HG02623 (cell line): ENCODE results near the gene VPS39.

ENCODE experiments used
- ATAC-seq: cut with Tn5 transposase; IDR thresholded peaks from one replicate; pipeline ENCODE4 v1.9.1; 2021; ENCODE audit warnings: moderate library complexity; ENCODE audit not compliant: unreplicated experiment

VPS39 gene

GRCh38 chr15:42158941-42159340, 49.2 kb downstream of the VPS39 start:
- ATAC-seq = no peak

- no peak for ATAC-seq
Observed at GRCh38 chr15:42157981-42158765, 49.9 kb downstream of the VPS39 start.

GRCh38 chr15:42157381-42157780, 50.7 kb downstream of the VPS39 start:
- ATAC-seq = no peak

GRCh38 chr15:42156243-42156922, 51.7 kb downstream of the VPS39 start, which contains the start of gene PLA2G4F:
Gene PLA2G4F, minus strand, starts transcription at chr15:42156636. Its CDS starts 87 bp downstream, at chr15:42156549.
- ATAC-seq = no peak

- no peak for ATAC-seq
Observed at GRCh38 chr15:42155546-42156242, 52.4 kb downstream of the VPS39 start.

- no peak for ATAC-seq
Observed at GRCh38 chr15:42154956-42155355, 53.1 kb downstream of the VPS39 start.

GRCh38 chr15:42154212-42154941, 53.7 kb downstream of the VPS39 start:
- no peak for ATAC-seq

- ATAC-seq = no peak
Observed at GRCh38 chr15:42153874-42154211, 54.3 kb downstream of the VPS39 start.

- no peak for ATAC-seq
Observed at GRCh38 chr15:42152921-42153698, 55.0 kb downstream of the VPS39 start.

GRCh38 chr15:42152196-42152920, 55.7 kb downstream of the VPS39 start:
- ATAC-seq = no peak

- ATAC-seq = no peak
Observed at GRCh38 chr15:42151736-42152135, 56.4 kb downstream of the VPS39 start.

GRCh38 chr15:42151141-42151561, 57.0 kb downstream of the VPS39 start:
- no peak for ATAC-seq

GRCh38 chr15:42150219-42150970, 57.7 kb downstream of the VPS39 start:
- ATAC-seq = no peak

GRCh38 chr15:42149493-42150218, 58.4 kb downstream of the VPS39 start:
- ATAC-seq = no peak

- ATAC-seq = no peak
Observed at GRCh38 chr15:42148808-42149492, 59.2 kb downstream of the VPS39 start.

GRCh38 chr15:42147431-42147735, 60.7 kb downstream of the VPS39 start:
- ATAC-seq = no peak

GRCh38 chr15:42146551-42147430, 61.3 kb downstream of the VPS39 start:
- ATAC-seq = no peak
